Skeletal muscle satellite cell (primary cell): ENCODE data around the gene LRRC37A. TPM values are rescaled to one million over a fixed set of nuclear protein-coding genes. Genes with fewer than 3 reads are reported as not detected.
"Not testable (repeated sequence)": the region's sequence is repeated elsewhere in the genome, so short reads cannot be mapped to it uniquely, and the experiment has no call there.

Source experiments
- H3K27me3 ChIP-seq: 2 replicates; pipeline ENCODE4 v1.7.0; 2013; ENCODE audit warnings: low read length; ENCODE audit not compliant: control insufficient read depth, insufficient read depth
- H3K36me3 ChIP-seq: 2 replicates; pipeline ENCODE4 v1.7.0; 2013; ENCODE audit warnings: mild to moderate bottlenecking, control low read depth, low read length; ENCODE audit not compliant: insufficient read depth
- H3K4me1 ChIP-seq: 2 replicates; pipeline ENCODE4 v1.7.0; 2013; ENCODE audit warnings: low read length; ENCODE audit not compliant: control insufficient read depth, insufficient read depth
- H3K4me2 ChIP-seq: 2 replicates; pipeline ENCODE4 v1.7.0; 2013; ENCODE audit warnings: mild to moderate bottlenecking, low read length
- H3K4me3 ChIP-seq: 2 replicates; pipeline ENCODE4 v1.7.0; 2013; ENCODE audit warnings: low read length
- H3K9ac ChIP-seq: 2 replicates; pipeline ENCODE4 v1.7.0; 2013; ENCODE audit warnings: mild to moderate bottlenecking, low read depth, low read length, moderate library complexity
- H3K9me3 ChIP-seq: replicated peaks from 2 replicates; pipeline ENCODE4 v1.7.0; 2013; ENCODE audit warnings: mild to moderate bottlenecking, control low read depth, low read length
- total RNA-seq: library from RNA; depleted of rRNA; stranded (reverse); fragments of >200 nt; gene quantifications from 2 replicates; pipeline ENCODE4 v1.2.3, GENCODE V29; 2012; rRNA removed

LRRC37A gene
- 0.44 and 0.51 TPM in 2 replicates for total RNA-seq

- not testable (repeated sequence) for H3K4me2 ChIP-seq, H3K27me3 ChIP-seq, H3K4me1 ChIP-seq, H3K36me3 ChIP-seq, H3K4me3 ChIP-seq, H3K9ac ChIP-seq, H3K9me3 ChIP-seq
Observed at GRCh38 chr17:46294831-46295230, at the start of gene LRRC37A. TSS of gene LRRC37A (plus strand) at chr17:46295131. CDS start at chr17:46295134, 3 bp downstream.

GRCh38 chr17:46249153-46249552 is 45.8 kb upstream of the LRRC37A start:
- not testable (repeated sequence) for H3K27me3 ChIP-seq, H3K9ac ChIP-seq, H3K4me1 ChIP-seq, H3K36me3 ChIP-seq, H3K9me3 ChIP-seq, H3K4me2 ChIP-seq, H3K4me3 ChIP-seq

GRCh38 chr17:46252804-46253203 is 42.1 kb upstream of the LRRC37A start:
- H3K27me3 ChIP-seq, H3K36me3 ChIP-seq, H3K4me2 ChIP-seq, H3K9ac ChIP-seq, H3K4me1 ChIP-seq, H3K4me3 ChIP-seq, H3K9me3 ChIP-seq: not testable (repeated sequence)

DNA sequence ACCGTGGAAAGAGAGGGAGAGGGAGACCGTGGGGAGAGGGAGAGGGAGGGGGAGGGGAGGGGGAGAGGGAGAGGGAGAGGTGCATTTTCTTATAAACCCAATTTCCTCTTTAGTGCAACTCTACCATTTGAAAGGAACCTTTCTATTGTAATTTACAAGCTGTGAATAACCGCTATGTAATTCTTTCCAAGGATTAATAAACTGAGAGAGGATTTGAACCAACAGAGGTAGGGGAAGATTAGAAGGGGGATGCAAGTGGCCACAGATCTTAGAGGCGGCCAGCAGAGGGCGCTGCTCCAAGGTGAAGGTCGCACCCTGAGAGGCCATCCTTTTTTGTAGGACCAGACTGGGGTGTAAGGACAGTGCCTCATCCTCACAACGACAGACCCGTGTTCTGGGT is 41.2 kb upstream of the LRRC37A start:
- not testable (repeated sequence) for H3K4me1 ChIP-seq, H3K27me3 ChIP-seq, H3K9ac ChIP-seq, H3K36me3 ChIP-seq, H3K4me3 ChIP-seq, H3K4me2 ChIP-seq, H3K9me3 ChIP-seq

DNA sequence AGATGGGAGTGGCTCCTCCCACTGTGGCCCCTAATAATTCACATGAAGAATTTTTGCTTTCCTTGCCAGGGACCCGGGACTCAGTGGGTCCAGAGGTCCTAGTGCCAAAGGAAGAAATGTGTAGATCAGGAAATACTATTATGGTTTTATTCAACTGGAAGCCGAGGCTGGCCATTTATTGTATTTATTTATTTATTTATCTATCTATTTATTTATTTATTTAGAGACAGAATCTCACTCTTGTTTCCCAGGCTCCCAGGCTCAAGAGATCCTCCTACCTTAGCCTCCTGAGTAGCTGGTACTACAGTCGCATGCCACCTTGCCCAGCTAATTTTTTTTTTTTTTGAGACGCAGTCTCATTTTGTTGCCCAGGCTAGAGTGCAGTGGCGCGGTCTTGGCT is 40.7 kb upstream of the LRRC37A start:
- not testable (repeated sequence) for H3K27me3 ChIP-seq, H3K4me2 ChIP-seq, H3K36me3 ChIP-seq, H3K4me3 ChIP-seq, H3K9me3 ChIP-seq, H3K4me1 ChIP-seq, H3K9ac ChIP-seq

DNA sequence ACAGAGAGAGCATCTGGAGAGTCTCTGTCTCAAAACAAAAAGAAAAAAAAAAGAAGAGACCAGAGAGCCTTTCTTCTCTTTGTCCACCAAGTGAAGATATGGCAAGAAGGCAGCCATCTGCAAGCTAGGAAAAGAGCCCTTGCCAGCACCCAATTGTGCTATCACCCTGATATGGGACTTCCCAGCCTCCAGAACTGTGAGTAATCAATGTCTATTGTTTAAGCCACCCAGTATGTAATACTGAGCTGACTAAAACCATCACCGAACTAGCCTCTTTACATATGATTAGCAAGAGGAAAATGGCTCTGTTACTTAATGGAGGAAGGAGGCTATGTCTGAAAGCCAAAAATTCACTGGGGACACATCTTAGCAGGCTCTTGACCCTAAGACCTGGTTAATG is 38.6 kb upstream of the LRRC37A start:
- not testable (repeated sequence) for H3K27me3 ChIP-seq, H3K9ac ChIP-seq, H3K4me3 ChIP-seq, H3K4me2 ChIP-seq, H3K4me1 ChIP-seq, H3K9me3 ChIP-seq, H3K36me3 ChIP-seq

GRCh38 chr17:46259845-46260661 is 34.9 kb upstream of the LRRC37A start:
- Histone ChIP-seq H3K4me1 (peaks cover 10% of the 10 kb centered on the region), H3K4me3 (peak overlapping the region; percentile 56), H3K4me2 (peak overlapping the region; percentile 79)
- H3K36me3 ChIP-seq, H3K27me3 ChIP-seq, H3K9me3 ChIP-seq, H3K9ac ChIP-seq: not testable (repeated sequence)

GRCh38 chr17:46262271-46262670 is 32.7 kb upstream of the LRRC37A start:
- Histone ChIP-seq H3K36me3 (no peaks in the 10 kb centered on the region), H3K4me3 (no peak overlapping the region), H3K4me2 (no peak overlapping the region), H3K4me1 (peaks cover 17% of the 10 kb centered on the region), H3K27me3 (no peaks in the 10 kb centered on the region), H3K9ac (no peak overlapping the region), H3K9me3 (no peaks in the 10 kb centered on the region)

GRCh38 chr17:46264456-46265198 is 30.3 kb upstream of the LRRC37A start:
- no peak overlapping the region for H3K9ac ChIP-seq

GRCh38 chr17:46266063-46266655 is 28.8 kb upstream of the LRRC37A start:
- H3K27me3 ChIP-seq, H3K36me3 ChIP-seq, H3K9me3 ChIP-seq: not testable (repeated sequence)
- Histone ChIP-seq H3K4me2 (peak overlapping the region; percentile 88), H3K9ac (peak overlapping the region; percentile 84), H3K4me3 (peak overlapping the region; percentile 72), H3K4me1 (peaks cover 17% of the 10 kb centered on the region)

More at GRCh38 chr17:46264456-46265198, 30.3 kb upstream of the LRRC37A start:
- no peaks in the 10 kb centered on the region for H3K36me3 ChIP-seq
- no peaks in the 10 kb centered on the region for H3K9me3 ChIP-seq
- H3K4me2 ChIP-seq: peak overlapping the region; percentile 19
- peaks cover 17% of the 10 kb centered on the region for H3K4me1 ChIP-seq
- no peak overlapping the region for H3K4me3 ChIP-seq
- peaks cover 2% of the 10 kb centered on the region for H3K27me3 ChIP-seq

GRCh38 chr17:46266656-46267544 is 28.0 kb upstream of the LRRC37A start:
- Histone ChIP-seq H3K4me1 (peaks cover 17% of the 10 kb centered on the region), H3K9ac (peak overlapping the region; percentile 84), H3K9me3 (no peaks in the 10 kb centered on the region), H3K4me2 (peak overlapping the region; percentile 88), H3K27me3 (peaks cover 13% of the 10 kb centered on the region), H3K4me3 (peak overlapping the region; percentile 72), H3K36me3 (no peaks in the 10 kb centered on the region)
